ENCODE data around the gene AIF1L.

The AIF1L gene

GRCh38 chr9:131096269-131097125, at the start of gene AIF1L:
Gene AIF1L, plus strand, starts transcription at chr9:131096531. Its CDS starts 99 bp downstream, at chr9:131096630.
- no peaks in the 10 kb centered on the region for H3K9me2 ChIP-seq (replicated peaks; ENCODE audit: insufficient read depth, low read length)
- H3K27me3 ChIP-seq (replicated peaks; ENCODE audit: insufficient read depth, low read length), result peaks cover 72% of the 10 kb centered on the region
- no peak for DNase-seq
- H3K4me3 ChIP-seq (ENCODE audit: low read length), result no peak within 1 kb of the TSS
- no peak within 1 kb of the TSS for H3K9ac ChIP-seq (ENCODE audit: low read length)
- peaks cover 4% of the 10 kb centered on the region; the same call in 1 of the 2 replicates for H3K4me1 ChIP-seq (ENCODE audit: low read length)
- H4K20me1 ChIP-seq (ENCODE audit: insufficient read depth, low read length), result no peaks in the 10 kb centered on the region
- no peak within 1 kb of the TSS for H2AFZ ChIP-seq (ENCODE audit: low read length)
- H3K79me2 ChIP-seq (ENCODE audit: low read length), result no peaks in the 10 kb centered on the region
- no peak for TF ChIP-seq CTCF (IDR thresholded peaks at IDR 0.05; ENCODE audit: low read length)
- peak within 1 kb of the TSS; percentile 45; the same call in 1 of the 2 replicates for H3K4me2 ChIP-seq (ENCODE audit: low read depth, low read length)
- H3F3A ChIP-seq (ENCODE audit: insufficient read depth, low read length), result no peaks in the 10 kb centered on the region
- no peak within 1 kb of the TSS for H3K27ac ChIP-seq (ENCODE audit: low read length)
- no peaks in the 10 kb centered on the region for H3K36me3 ChIP-seq (replicated peaks; ENCODE audit: insufficient read depth, low read length)
- no peaks in the 10 kb centered on the region for H3K9me3 ChIP-seq (replicated peaks; ENCODE audit: insufficient read depth, low read length)

GRCh38 chr9:131046581-131047202, 49.6 kb upstream of the AIF1L start:
- Histone ChIP-seq H3K79me2 (ENCODE audit: low read length) (no peaks in the 10 kb centered on the region), H3K4me2 (ENCODE audit: low read depth, low read length) (peak overlapping the region; percentile 54; the same call in 1 of the 2 replicates), H3K36me3 (replicated peaks; ENCODE audit: insufficient read depth, low read length) (no peaks in the 10 kb centered on the region), H3K27ac (ENCODE audit: low read length) (no peak overlapping the region), H3K4me1 (ENCODE audit: low read length) (no peaks in the 10 kb centered on the region), H4K20me1 (ENCODE audit: insufficient read depth, low read length) (no peaks in the 10 kb centered on the region), H3K9ac (ENCODE audit: low read length) (no peak overlapping the region), H3K9me2 (replicated peaks; ENCODE audit: insufficient read depth, low read length) (no peaks in the 10 kb centered on the region), H3F3A (ENCODE audit: insufficient read depth, low read length) (no peaks in the 10 kb centered on the region), H3K4me3 (ENCODE audit: low read length) (no peak overlapping the region), H3K9me3 (replicated peaks; ENCODE audit: insufficient read depth, low read length) (no peaks in the 10 kb centered on the region), H2AFZ (ENCODE audit: low read length) (no peak overlapping the region), H3K27me3 (replicated peaks; ENCODE audit: insufficient read depth, low read length) (peaks cover 50% of the 10 kb centered on the region)
- peak; percentile 70 for DNase-seq
- TF ChIP-seq CTCF (IDR thresholded peaks at IDR 0.05; ENCODE audit: low read length) (peak; percentile 91), EZH2 (optimal IDR thresholded peaks at IDR 0.05; ENCODE audit: low read depth, low read length) (no peak), EZH2phosphoT487 (IDR thresholded peaks at IDR 0.05; ENCODE audit: low read length) (no peak)

- Histone ChIP-seq H3K36me3 (replicated peaks; ENCODE audit: insufficient read depth, low read length) (no peaks in the 10 kb centered on the region), H3K27ac (ENCODE audit: low read length) (no peak overlapping the region), H3K9me2 (replicated peaks; ENCODE audit: insufficient read depth, low read length) (no peaks in the 10 kb centered on the region), H2AFZ (ENCODE audit: low read length) (no peak overlapping the region), H4K20me1 (ENCODE audit: insufficient read depth, low read length) (no peaks in the 10 kb centered on the region), H3K27me3 (replicated peaks; ENCODE audit: insufficient read depth, low read length) (peaks cover 56% of the 10 kb centered on the region), H3K4me1 (ENCODE audit: low read length) (no peaks in the 10 kb centered on the region), H3F3A (ENCODE audit: insufficient read depth, low read length) (no peaks in the 10 kb centered on the region), H3K4me2 (ENCODE audit: low read depth, low read length) (no peak overlapping the region), H3K4me3 (ENCODE audit: low read length) (no peak overlapping the region), H3K79me2 (ENCODE audit: low read length) (no peaks in the 10 kb centered on the region), H3K9me3 (replicated peaks; ENCODE audit: insufficient read depth, low read length) (no peaks in the 10 kb centered on the region), H3K9ac (ENCODE audit: low read length) (no peak overlapping the region)
- no peak for TF ChIP-seq CTCF (IDR thresholded peaks at IDR 0.05; ENCODE audit: low read length)
- no peak for TF ChIP-seq EZH2phosphoT487 (IDR thresholded peaks at IDR 0.05; ENCODE audit: low read length)
- no peak for TF ChIP-seq EZH2 (optimal IDR thresholded peaks at IDR 0.05; ENCODE audit: low read depth, low read length)
- DNase-seq, result no peak
Observed at GRCh38 chr9:131048332-131048731, 48.0 kb upstream of the AIF1L start.

All from MM.1S (cell line).